Tibial nerve (tissue), 3 donors: ENCODE data around the gene TBC1D5.

Experiments
- CTCF ChIP-seq, 5 experiments: fragments of 200-600 bp in 3 of 5; fragments of 450-650 bp in 2 of 5; sonication (generic) in 3 of 5; IDR thresholded peaks; one replicate each; pipeline ENCODE4 v1.5.1; 2016 to 2019; ENCODE audit warnings: antibody characterized with exemption in 5 of 5, mild to moderate bottlenecking in 3 of 5, moderate library complexity in 2 of 5
- POLR2A ChIP-seq, 2 donors: fragments of 450-650 bp; IDR thresholded peaks; one replicate each; pipeline ENCODE4 v1.6.1; 2017; ENCODE audit warnings: antibody characterized with exemption in 2 of 2, mild to moderate bottlenecking in 2 of 2, moderate library complexity in 2 of 2

- TF ChIP-seq POLR2A (IDR thresholded peaks at IDR 0.05): no peak
- TF ChIP-seq CTCF (IDR thresholded peaks at IDR 0.05): no peak
Observed at GRCh38 chr3:17349093-17349492, 393.3 kb downstream of the TBC1D5 start.
